GM23338 (cell line): ENCODE data around the gene TRIM67. TPM values are rescaled to one million over a fixed set of nuclear protein-coding genes. Genes with fewer than 3 reads are reported as not detected.

Experiments
- ATAC-seq: fragments of 200-7000 bp; cut with Tn5 transposase; 3 replicates; pipeline ENCODE4 v1.9.1; 2020
- DNase-seq: peaks from one replicate; pipeline ENCODE4 v3.0.0-alpha.2; 2015; ENCODE audit warnings: low spot score
- H2AFZ ChIP-seq: fragments of 200-600 bp; sonication (generic); 2 replicates; pipeline ENCODE4 v1.8.0; 2016; ENCODE audit warnings: antibody characterized with exemption, mild to moderate bottlenecking, moderate library complexity
- H3F3A ChIP-seq: fragments of 200-600 bp; sonication (generic); replicated peaks from 2 replicates; pipeline ENCODE4 v1.8.0; 2017; ENCODE audit warnings: antibody characterized with exemption, mixed run types, low read depth
- H3K27ac ChIP-seq: fragments of 200-600 bp; sonication (generic); 2 replicates; pipeline ENCODE4 v1.6.1; 2016; ENCODE audit warnings: low read depth
- H3K27me3 ChIP-seq: fragments of 200-600 bp; sonication (generic); 2 replicates; pipeline ENCODE4 v1.8.0; 2016; ENCODE audit warnings: mild to moderate bottlenecking, mixed run types, moderate library complexity; ENCODE audit not compliant: insufficient read depth
- H3K36me3 ChIP-seq: fragments of 200-600 bp; sonication (generic); 2 replicates; pipeline ENCODE4 v1.8.0; 2016; ENCODE audit warnings: mild to moderate bottlenecking; ENCODE audit not compliant: insufficient read depth
- H3K4me1 ChIP-seq: fragments of 200-600 bp; sonication (generic); 2 replicates; pipeline ENCODE4 v1.8.0; 2016; ENCODE audit warnings: mild to moderate bottlenecking, moderate library complexity; ENCODE audit not compliant: insufficient read depth
- H3K4me2 ChIP-seq: fragments of 200-600 bp; sonication (generic); 2 replicates; pipeline ENCODE4 v1.7.1; 2017; ENCODE audit warnings: mixed run types
- H3K4me3 ChIP-seq: fragments of 200-600 bp; sonication (generic); 2 replicates; pipeline ENCODE4 v1.6.1; 2016; ENCODE audit warnings: mixed run types
- H3K79me2 ChIP-seq: fragments of 200-600 bp; sonication (generic); replicated peaks from 2 replicates; pipeline ENCODE4 v1.8.0; 2017; ENCODE audit warnings: mild to moderate bottlenecking; ENCODE audit not compliant: insufficient read depth
- H3K9me2 ChIP-seq: fragments of 200-600 bp; sonication (generic); 2 replicates; pipeline ENCODE4 v1.8.0; 2017; ENCODE audit not compliant: insufficient read depth
- H4K20me1 ChIP-seq: fragments of 200-600 bp; sonication (generic); replicated peaks from 2 replicates; pipeline ENCODE4 v1.8.0; 2017; ENCODE audit warnings: mild to moderate bottlenecking; ENCODE audit not compliant: insufficient read depth
- H3K27ac Mint-ChIP-seq: 2 replicates; pipeline ENCODE4 v1.8.0; 2020; ENCODE audit warnings: inconsistent platforms, mild to moderate bottlenecking, moderate library complexity, mixed read lengths
- H3K27me3 Mint-ChIP-seq: 3 replicates; pipeline ENCODE4 v1.8.0; 2022; ENCODE audit warnings: low read depth, mild to moderate bottlenecking, moderate library complexity, mixed read lengths, inconsistent platforms; ENCODE audit not compliant: insufficient read depth, poor library complexity
- H3K36me3 Mint-ChIP-seq: 3 replicates; pipeline ENCODE4 v1.8.0; 2021; ENCODE audit warnings: low read depth, mild to moderate bottlenecking, inconsistent platforms, moderate library complexity, mixed read lengths
- H3K4me1 Mint-ChIP-seq: 3 replicates; pipeline ENCODE4 v1.8.0; 2020; ENCODE audit warnings: mild to moderate bottlenecking, inconsistent platforms, mixed read lengths
- H3K4me3 Mint-ChIP-seq: 3 replicates; pipeline ENCODE4 v1.8.0; 2021; ENCODE audit warnings: moderate library complexity, mild to moderate bottlenecking, inconsistent platforms, mixed read lengths
- H3K9me3 Mint-ChIP-seq: 3 replicates; pipeline ENCODE4 v1.8.0; 2020; ENCODE audit warnings: moderate library complexity, mild to moderate bottlenecking, inconsistent platforms, mixed read lengths
- CREB1 ChIP-seq: fragments of 250-450 bp; sonication (Bioruptor Pico); IDR thresholded peaks from 2 replicates; pipeline ENCODE4 v1.5.0; 2020; ENCODE audit warnings: low read depth, mild to moderate bottlenecking, moderate library complexity
- CTCF ChIP-seq, 2 experiments: fragments of 200-600 bp in 1 of 2; sonication (generic) in 1 of 2; conservative IDR thresholded peaks; 2 replicates each; pipeline versions ENCODE4 v1.5.1 to v1.6.1; 2016 to 2017; ENCODE audit warnings: antibody characterized with exemption in 2 of 2, low read depth in 2 of 2, mild to moderate bottlenecking in 2 of 2, moderate library complexity in 1 of 2
- ETS1 ChIP-seq: IDR thresholded peaks from 2 replicates; pipeline ENCODE4 v1.6.1; 2016; ENCODE audit warnings: antibody characterized with exemption
- EZH2 ChIP-seq: fragments of 200-600 bp; sonication (generic); IDR thresholded peaks from one replicate; pipeline ENCODE4 v1.8.0; 2017; ENCODE audit warnings: antibody characterized with exemption, mild to moderate bottlenecking, low read depth; ENCODE audit not compliant: unreplicated experiment
- EZH2phosphoT487 ChIP-seq: fragments of 200-600 bp; sonication (generic); IDR thresholded peaks from one replicate; pipeline ENCODE4 v1.8.1; 2018; ENCODE audit warnings: antibody characterized with exemption; ENCODE audit not compliant: unreplicated experiment
- JUNB ChIP-seq: IDR thresholded peaks from one replicate; pipeline ENCODE4 v1.6.1; 2016; ENCODE audit warnings: antibody characterized with exemption; ENCODE audit not compliant: unreplicated experiment
- NANOG ChIP-seq: IDR thresholded peaks from 2 replicates; pipeline ENCODE4 v1.6.1; 2016; ENCODE audit warnings: antibody characterized with exemption, borderline replicate concordance
- POLR2AphosphoS5 ChIP-seq: IDR thresholded peaks from 2 replicates; pipeline ENCODE4 v1.6.1; 2016; ENCODE audit warnings: antibody characterized with exemption, low read depth
- REST ChIP-seq: IDR thresholded peaks from one replicate; pipeline ENCODE4 v1.6.1; 2018; ENCODE audit warnings: antibody characterized with exemption; ENCODE audit not compliant: unreplicated experiment
- STAT1 ChIP-seq: IDR thresholded peaks from one replicate; pipeline ENCODE4 v1.6.1; 2016; ENCODE audit warnings: antibody characterized with exemption; ENCODE audit not compliant: unreplicated experiment
- ZNF114 ChIP-seq: fragments of 250-450 bp; sonication (Bioruptor Pico); IDR thresholded peaks from 2 replicates; pipeline ENCODE4 v1.5.0; 2020; ENCODE audit warnings: mild to moderate bottlenecking, moderate library complexity
- ZNF331 ChIP-seq: fragments of 250-450 bp; sonication (Bioruptor Pico); IDR thresholded peaks from 2 replicates; pipeline ENCODE4 v1.5.0; 2020; ENCODE audit warnings: low read depth, mild to moderate bottlenecking, moderate library complexity
- ZNF462 ChIP-seq: fragments of 250-450 bp; sonication (Bioruptor Pico); IDR thresholded peaks from 2 replicates; pipeline ENCODE4 v1.5.0; 2020; ENCODE audit warnings: mild to moderate bottlenecking, moderate library complexity
- polyA plus RNA-seq: library from polyadenylated mRNA; unstranded; fragments of >200 nt; fragmentation: Nextera tagmentation; extraction: Ambion mirVana; gene quantifications from 2 replicates; pipeline ENCODE4 v1.2.1, GENCODE V29; 2016
- total RNA-seq: library from RNA; depleted of rRNA; stranded (reverse); fragments of >200 nt; shearing (Covaris generic); gene quantifications from 2 replicates; pipeline ENCODE4 v1.2.3, GENCODE V29; 2014

TRIM67 gene
- total and polyA plus RNA-seq, 2 experiments from 2014 or later = 0.03 TPM; not detected in 1

- no peaks in the 10 kb centered on the region for H4K20me1 ChIP-seq
- TF ChIP-seq EZH2phosphoT487 (no peak), ZNF331 (CRISPR knock-in tag) (no peak), ZNF462 (no peak), JUNB (no peak), POLR2AphosphoS5 (no peak), CREB1 (CRISPR knock-in tag) (no peak), NANOG (no peak), REST (no peak), CTCF (conservative IDR thresholded peaks at IDR 0.05; ENCODE audit: low read depth in 2 of 2) (no peak), ETS1 (no peak), ZNF114 (CRISPR knock-in tag) (no peak), STAT1 (no peak), EZH2 (no peak)
- Mint-ChIP-seq H3K4me3 (no peak overlapping the region), H3K4me1 (no peaks in the 10 kb centered on the region), H3K27me3 (peaks cover 6% of the 10 kb centered on the region), H3K27ac (no peak overlapping the region), H3K9me3 (peaks cover 33% of the 10 kb centered on the region), H3K36me3 (peaks cover 11% of the 10 kb centered on the region)
- H3K27ac ChIP-seq = no peak overlapping the region
- no peak overlapping the region for H3K4me3 ChIP-seq
- H3K4me2 ChIP-seq = no peak overlapping the region
- H3K36me3 ChIP-seq = no peaks in the 10 kb centered on the region
- H3K4me1 ChIP-seq = no peaks in the 10 kb centered on the region
- H3F3A ChIP-seq = no peaks in the 10 kb centered on the region
- ATAC-seq = peak; percentile 43; the same call in 2 of the 3 replicates
- no peak overlapping the region for H2AFZ ChIP-seq
- DNase-seq = no peak
- no peaks in the 10 kb centered on the region for H3K79me2 ChIP-seq
- H3K9me2 ChIP-seq = no peaks in the 10 kb centered on the region
- H3K27me3 ChIP-seq = peaks cover 9% of the 10 kb centered on the region
These were observed 10.0 kb upstream of the TRIM67 start for GRCh38 chr1:231151811-231152210.
